NCI-H1930 (cell line): ENCODE measurements around the gene FOXL1.

ENCODE experiments used
- DNase-seq, 2 experiments: peaks; one replicate each; lab custom pipeline; 2025; lab: John Stamatoyannopoulos, UW

The FOXL1 gene

GRCh38 chr16:86605950-86606349 is 27.6 kb downstream of the FOXL1 start:
- DNase-seq: no peak

GRCh38 chr16:86608301-86608747 is 30.0 kb downstream of the FOXL1 start:
- DNase-seq: no peak

GRCh38 chr16:86609115-86609514 is 30.8 kb downstream of the FOXL1 start:
- DNase-seq: no peak

GRCh38 chr16:86609661-86610060 is 31.3 kb downstream of the FOXL1 start:
- DNase-seq: no peak

- DNase-seq: no peak
Observed at GRCh38 chr16:86610779-86611524, 32.6 kb downstream of the FOXL1 start.

GRCh38 chr16:86611525-86611855 is 33.1 kb downstream of the FOXL1 start:
- no peak for DNase-seq

GRCh38 chr16:86611941-86612340 is 33.6 kb downstream of the FOXL1 start:
- DNase-seq: no peak

- DNase-seq: no peak
Observed at GRCh38 chr16:86614699-86615098, 36.4 kb downstream of the FOXL1 start.

GRCh38 chr16:86616906-86617305 is 38.6 kb downstream of the FOXL1 start:
- DNase-seq: no peak

GRCh38 chr16:86618431-86619238 is 40.3 kb downstream of the FOXL1 start:
- DNase-seq: no peak

GRCh38 chr16:86619239-86619794 is 41.0 kb downstream of the FOXL1 start:
- no peak for DNase-seq

GRCh38 chr16:86620184-86620583 is 41.8 kb downstream of the FOXL1 start:
- DNase-seq: no peak

GRCh38 chr16:86621966-86622365 is 43.6 kb downstream of the FOXL1 start:
- DNase-seq: no peak

GRCh38 chr16:86622700-86623615 is 44.6 kb downstream of the FOXL1 start:
- no peak for DNase-seq

GRCh38 chr16:86625029-86625428 is 46.7 kb downstream of the FOXL1 start:
- DNase-seq: no peak

GRCh38 chr16:86625821-86626220 is 47.5 kb downstream of the FOXL1 start:
- no peak for DNase-seq

GRCh38 chr16:86626284-86626683 is 47.9 kb downstream of the FOXL1 start:
- DNase-seq: no peak

GRCh38 chr16:86626966-86627365 is 48.6 kb downstream of the FOXL1 start:
- DNase-seq: no peak

- no peak for DNase-seq
Observed at GRCh38 chr16:86628614-86629013, 50.3 kb downstream of the FOXL1 start.

- DNase-seq: no peak
Observed at GRCh38 chr16:86630471-86630870, 52.1 kb downstream of the FOXL1 start.

GRCh38 chr16:86631444-86631843 is 53.1 kb downstream of the FOXL1 start:
- DNase-seq: no peak
